A549 (cell line): Measurements from ENCODE around the gene RUNDC1. TPM values are rescaled to one million over a fixed set of nuclear protein-coding genes. Genes with fewer than 3 reads are reported as not detected.

Experiments used
- ATAC-seq, 2 experiments: fragments of 200-7000 bp in 1 of 2; fragments of >200 bp in 1 of 2; cut with Nextera tagmentation in 1 of 2; cut with Tn5 transposase in 1 of 2; 3 replicates each; pipeline versions ENCODE4 v1.8.0 to v1.9.1; 2018 to 2020; ENCODE audit warnings: mild to moderate bottlenecking in 1 of 2, moderate library complexity in 1 of 2
- CTCF ChIA-PET: fragments of 300-600 bp; sonication (Branson Sonifier 250); formaldehyde crosslinking; extraction: SDS; loops from one replicate; lab custom pipeline; 2021; ENCODE audit warnings: antibody characterized with exemption, inconsistent platforms; lab: Yijun Ruan, JAX
- POLR2A ChIA-PET: fragments of 350-600 bp; formaldehyde crosslinking; extraction: SDS; loops from one replicate; lab custom pipeline; 2021; ENCODE audit warnings: antibody characterized with exemption, inconsistent platforms; lab: Yijun Ruan, JAX
- DNase-seq, 2 experiments: peaks; one replicate each; pipeline versions ENCODE4 v3.0.0 to v3.0.0-alpha.2; 2011 to 2016; ENCODE audit warnings: low read depth in 1 of 2, low spot score in 1 of 2
- FAIRE-seq: peaks from 2 replicates; lab custom pipeline; 2011; peaks lifted over from hg19 to GRCh38; lab: Jason Lieb, UNC
- H3K27ac ChIP-seq, 2 experiments: fragments of >200 bp; sonication (Bioruptor Twin); formaldehyde crosslinking; 3 replicates each; pipeline ENCODE4 v1.5.1; 2016 to 2017
- H3K4me1 ChIP-seq: fragments of >200 bp; sonication (Bioruptor Twin); formaldehyde crosslinking; 3 replicates; pipeline ENCODE4 v1.6.1; 2016
- H3K4me2 ChIP-seq: fragments of >200 bp; sonication (Bioruptor Twin); formaldehyde crosslinking; 3 replicates; pipeline ENCODE4 v1.6.1; 2016
- H3K4me3 ChIP-seq: fragments of >200 bp; sonication (Bioruptor Twin); formaldehyde crosslinking; 3 replicates; pipeline ENCODE4 v1.5.1; 2016
- H3K9me3 ChIP-seq: fragments of >200 bp; sonication (Bioruptor Twin); formaldehyde crosslinking; 3 replicates; pipeline ENCODE4 v1.6.1; 2016
- BCL3 ChIP-seq: fragments of >200 bp; sonication (Bioruptor Twin); formaldehyde crosslinking; IDR thresholded peaks from 3 replicates; pipeline ENCODE4 v1.6.1; 2016
- CBX2 ChIP-seq: fragments of 200-600 bp; sonication (generic); IDR thresholded peaks from 2 replicates; pipeline ENCODE4 v1.6.1; 2016; ENCODE audit warnings: low read depth, mild to moderate bottlenecking, borderline replicate concordance
- CBX8 ChIP-seq: fragments of 200-600 bp; sonication (generic); IDR thresholded peaks from 2 replicates; pipeline ENCODE4 v1.6.1; 2016
- CHD4 ChIP-seq: fragments of 200-600 bp; sonication (generic); IDR thresholded peaks from 2 replicates; pipeline ENCODE4 v1.6.1; 2016; ENCODE audit warnings: antibody characterized with exemption, mild to moderate bottlenecking, borderline replicate concordance
- EHF ChIP-seq: fragments of 250-450 bp; sonication (Bioruptor Pico); IDR thresholded peaks from 2 replicates; pipeline ENCODE4 v1.5.0; 2020; ENCODE audit warnings: mild to moderate bottlenecking
- ESRRA ChIP-seq: fragments of 150-350 bp; IDR thresholded peaks from 2 replicates; pipeline ENCODE4 v1.6.1; 2014; ENCODE audit warnings: mild to moderate bottlenecking, low read length, borderline replicate concordance
- FOSB ChIP-seq: fragments of 250-450 bp; sonication (Bioruptor Pico); IDR thresholded peaks from 2 replicates; pipeline ENCODE4 v1.5.0; 2020; ENCODE audit warnings: mild to moderate bottlenecking, moderate library complexity
- FOXS1 ChIP-seq: fragments of 250-450 bp; sonication (Bioruptor Pico); IDR thresholded peaks from 2 replicates; pipeline ENCODE4 v1.5.0; 2020; ENCODE audit warnings: mild to moderate bottlenecking, moderate library complexity
- HDAC2 ChIP-seq: fragments of 200-600 bp; sonication (generic); IDR thresholded peaks from 2 replicates; pipeline ENCODE4 v1.6.1; 2016
- HES2 ChIP-seq: fragments of >200 bp; sonication (Bioruptor Twin); formaldehyde crosslinking; IDR thresholded peaks from 2 replicates; pipeline ENCODE4 v1.6.1; 2016
- JUN ChIP-seq, 2 experiments: fragments of >200 bp; sonication (Bioruptor Twin); formaldehyde crosslinking; IDR thresholded peaks; 2 replicates in 1 of 2; 3 replicates in 1 of 2; pipeline ENCODE4 v1.6.1; 2016 to 2017
- KDM5A ChIP-seq: fragments of 200-600 bp; sonication (generic); IDR thresholded peaks from 2 replicates; pipeline ENCODE4 v1.6.1; 2016; ENCODE audit warnings: antibody characterized with exemption, mild to moderate bottlenecking
- MAFK ChIP-seq: fragments of 450-650 bp; IDR thresholded peaks from 2 replicates; pipeline ENCODE4 v1.6.1; 2014; ENCODE audit not compliant: partially characterized antibody
- MAZ ChIP-seq: fragments of 150-350 bp; IDR thresholded peaks from 2 replicates; pipeline ENCODE4 v1.6.1; 2014; ENCODE audit warnings: antibody characterized with exemption, low read depth, low read length, borderline replicate concordance
- MYC ChIP-seq: IDR thresholded peaks from 2 replicates; pipeline ENCODE4 v1.6.1; 2012; ENCODE audit warnings: mild to moderate bottlenecking, inconsistent platforms, low read length, improper control_type of control experiment, borderline replicate concordance
- PBX3 ChIP-seq: IDR thresholded peaks from 2 replicates; pipeline ENCODE4 v1.6.1; 2012
- POLR2A ChIP-seq: IDR thresholded peaks from 2 replicates; pipeline ENCODE4 v1.6.1; 2012; ENCODE audit warnings: mild to moderate bottlenecking, low read length
- RAD21 ChIP-seq, 2 experiments: fragments of >200 bp in 1 of 2; sonication (Bioruptor Twin) in 1 of 2; formaldehyde crosslinking in 1 of 2; IDR thresholded peaks in 1 of 2; conservative IDR thresholded peaks in 1 of 2; 2 replicates in 1 of 2; 3 replicates in 1 of 2; pipeline ENCODE4 v1.6.1; 2012 to 2018; ENCODE audit warnings: inconsistent platforms in 1 of 2
- RARB ChIP-seq: fragments of 250-450 bp; sonication (Bioruptor Pico); IDR thresholded peaks from 2 replicates; pipeline ENCODE4 v1.8.0; 2021; ENCODE audit warnings: mild to moderate bottlenecking, moderate library complexity
- RFX5 ChIP-seq: fragments of 450-650 bp; IDR thresholded peaks from 2 replicates; pipeline ENCODE4 v1.7.1; 2014; ENCODE audit warnings: antibody characterized with exemption, mild to moderate bottlenecking, moderate library complexity
- SMC3 ChIP-seq: fragments of >200 bp; sonication (Bioruptor Twin); formaldehyde crosslinking; IDR thresholded peaks from 3 replicates; pipeline ENCODE4 v1.6.1; 2018; ENCODE audit warnings: inconsistent platforms
- SREBF2 ChIP-seq: fragments of 450-650 bp; IDR thresholded peaks from 2 replicates; pipeline ENCODE4 v1.6.1; 2014; ENCODE audit warnings: mild to moderate bottlenecking, moderate library complexity
- TFCP2L1 ChIP-seq: fragments of 250-450 bp; sonication (Bioruptor Pico); IDR thresholded peaks from 2 replicates; pipeline ENCODE4 v1.5.0; 2021; ENCODE audit warnings: mild to moderate bottlenecking
- TP53 ChIP-seq: fragments of 250-450 bp; sonication (Bioruptor Pico); IDR thresholded peaks from 2 replicates; pipeline ENCODE4 v1.5.0; 2021; ENCODE audit warnings: mild to moderate bottlenecking, moderate library complexity
- USF2 ChIP-seq: fragments of 450-650 bp; IDR thresholded peaks from 2 replicates; pipeline ENCODE4 v1.6.1; 2014; ENCODE audit warnings: antibody characterized with exemption
- ZC3H11A ChIP-seq: fragments of 450-650 bp; IDR thresholded peaks from 2 replicates; pipeline ENCODE4 v1.6.1; 2014; ENCODE audit warnings: antibody characterized with exemption, mild to moderate bottlenecking
- ZFP36 ChIP-seq: fragments of 450-650 bp; IDR thresholded peaks from 2 replicates; pipeline ENCODE4 v1.6.1; 2014; ENCODE audit warnings: borderline replicate concordance; ENCODE audit not compliant: partially characterized antibody
- ZSCAN20 ChIP-seq: fragments of 250-450 bp; sonication (Bioruptor Pico); IDR thresholded peaks from 2 replicates; pipeline ENCODE4 v1.8.0; 2022; ENCODE audit warnings: mild to moderate bottlenecking, moderate library complexity
- WGBS: methylation state at CpG from one replicate; pipeline ENCODE4 v1.1.6; 2017; ENCODE audit errors: missing lambda C conversion rate; 5-methylcytosine and 5-hydroxymethylcytosine counted together
- polyA plus RNA-seq, 4 experiments: library from polyadenylated mRNA; depleted of rRNA in 3 of 4; stranded (reverse); fragments of >200 nt; fragmentation: RNase III in 1 of 4; extraction: RNeasy Plus Mini Kit Qiagen cat#74134 plus additional on column Dnase treatment in 1 of 4; gene quantifications; 2 replicates in 3 of 4; 3 replicates in 1 of 4; pipeline ENCODE4 v1.2.3, GENCODE V29; 2011 to 2017

Gene RUNDC1
- polyA plus RNA-seq, 2 of the 4 experiments (the other 2 are of a cell fraction), result 18.7 to 19.1 TPM

- TF ChIP-seq ESRRA, result no peak
These were observed 30.4 kb downstream of the RUNDC1 start (continued) for GRCh38 chr17:43010667-43011308.

GRCh38 chr17:43011728-43012472 lies 31.5 kb downstream of the RUNDC1 start:
- ATAC-seq, result 0 out of 6 replicates have a peak, but pooled peaks of 1 of the 2 experiments have one; percentile 12
- no peak for FAIRE-seq
- H3K9me3 ChIP-seq, result no peaks in the 10 kb centered on the region
- no peak overlapping the region for H3K4me2 ChIP-seq
- CTCF ChIA-PET, result interaction anchor here (0.6 to 3.4 kb wide), 8 partner anchors 9 to 83 kb away, joined by 3 to 20 read pairs (median 4); partner anchors contain the start of genes RND2 and RPL27
- no peak for DNase-seq
- H3K4me3 ChIP-seq, result no peak overlapping the region
- no peak for TF ChIP-seq KDM5A
- no peak for TF ChIP-seq SREBF2
- no peak for TF ChIP-seq TP53 (CRISPR knock-in tag)
- no peak for TF ChIP-seq RFX5
- TF ChIP-seq MAZ, result no peak
- TF ChIP-seq POLR2A, result no peak
- no peak for TF ChIP-seq CHD4
- TF ChIP-seq JUN (IDR thresholded peaks at IDR 0.05), result no peak
- TF ChIP-seq BCL3, result no peak
- TF ChIP-seq EHF (CRISPR knock-in tag), result no peak
- TF ChIP-seq CBX8, result no peak
- TF ChIP-seq HES2, result no peak
- WGBS, result 88% methylated on average over 15 of the region's 15 CpGs
- no peak overlapping the region for H3K27ac ChIP-seq
- peaks cover 12% of the 10 kb centered on the region; the same call in 2 of the 3 replicates for H3K4me1 ChIP-seq
- POLR2A ChIA-PET, result interaction anchor here (1.1 to 5.7 kb wide), 2 partner anchors 10 to 13 kb away, joined by 3 to 38 read pairs; partner anchors contain the start of gene RPL27

GRCh38 chr17:43013296-43013695 lies 32.9 kb downstream of the RUNDC1 start:
- ChIA-PET POLR2A (interaction anchor here (1.1 to 5.7 kb wide), 2 partner anchors 12 to 15 kb away, joined by 3 to 38 read pairs; partner anchors contain the start of gene RPL27), CTCF (interaction anchor here (0.8 to 3.4 kb wide), 8 partner anchors 7 to 170 kb away, joined by 3 to 20 read pairs (median 6); partner anchors contain the start of genes PTGES3L, RND2, RPL27 and VAT1)
- no peak for TF ChIP-seq ZFP36
- no peak overlapping the region for H3K4me2 ChIP-seq
- H3K27ac ChIP-seq, result no peak overlapping the region
- FAIRE-seq (no peak), ATAC-seq (no peak), DNase-seq (no peak)
- 91% methylated on average over 8 of the region's 8 CpGs for WGBS
- no peak overlapping the region for H3K4me3 ChIP-seq
- peaks cover 8% of the 10 kb centered on the region; the same call in 2 of the 3 replicates for H3K4me1 ChIP-seq
- no peaks in the 10 kb centered on the region for H3K9me3 ChIP-seq

- POLR2A ChIA-PET, result interaction anchor here (1.2 to 5.7 kb wide), 2 partner anchors 16 to 301 kb away, joined by 3 to 38 read pairs; partner anchors contain the start of gene RPL27
- no peak for TF ChIP-seq TP53 (CRISPR knock-in tag)
- TF ChIP-seq RARB (CRISPR knock-in tag), result no peak
- TF ChIP-seq RAD21 (conservative IDR thresholded peaks at IDR 0.05 in 1 of 2, IDR thresholded peaks at IDR 0.05 in 1 of 2), result no peak
- TF ChIP-seq MYC, result no peak
- TF ChIP-seq FOXS1 (CRISPR knock-in tag), result no peak
- TF ChIP-seq ZSCAN20 (CRISPR knock-in tag), result no peak
- no peak for TF ChIP-seq SMC3
- TF ChIP-seq ESRRA, result no peak
- TF ChIP-seq CBX2, result no peak
- TF ChIP-seq USF2, result no peak
- TF ChIP-seq PBX3, result no peak
- no peak for TF ChIP-seq ZC3H11A
- no peak for TF ChIP-seq MAFK
- no peak for TF ChIP-seq HDAC2
- TF ChIP-seq TFCP2L1 (CRISPR knock-in tag), result no peak
- TF ChIP-seq FOSB (CRISPR knock-in tag), result no peak
These were observed 33.8 kb downstream of the RUNDC1 start for GRCh38 chr17:43014020-43014648.

More at GRCh38 chr17:43014020-43014648, 33.8 kb downstream of the RUNDC1 start:
- H3K4me2 ChIP-seq, result no peak overlapping the region
- 88% methylated on average over 12 of the region's 12 CpGs for WGBS
- ATAC-seq (peak in 1 of 2 experiments; percentile 5; a peak in 1 of 6 replicates), FAIRE-seq (no peak), DNase-seq (no peak)
- H3K9me3 ChIP-seq, result no peaks in the 10 kb centered on the region
- no peak overlapping the region for H3K4me3 ChIP-seq
- no peak overlapping the region for H3K27ac ChIP-seq
- CTCF ChIA-PET, result interaction anchor here (1.0 to 3.4 kb wide), 4 partner anchors 8 to 18 kb away, joined by 3 to 20 read pairs (median 7); partner anchors contain the start of genes RND2 and VAT1
- peaks cover 13% of the 10 kb centered on the region for H3K4me1 ChIP-seq
